Vagina (tissue), 2 donors: Measurements from ENCODE around the gene MCCC1.

Experiments used
- POLR2A ChIP-seq, 2 donors: fragments of 450-650 bp; IDR thresholded peaks; one replicate each; pipeline ENCODE4 v1.6.1; 2017; ENCODE audit warnings: antibody characterized with exemption in 2 of 2, mild to moderate bottlenecking in 2 of 2, moderate library complexity in 2 of 2
- POLR2AphosphoS5 ChIP-seq, 2 donors: sonication (generic); formaldehyde crosslinking; IDR thresholded peaks; one replicate each; pipeline ENCODE4 v1.9.0; 2017; ENCODE audit warnings: antibody characterized with exemption in 2 of 2, mild to moderate bottlenecking in 2 of 2, low read depth in 1 of 2; ENCODE audit not compliant: insufficient read depth in 1 of 2
- TF ChIP-seq, protein P1 (sequence below), 3 experiments: fragments of 450-650 bp in 2 of 3; fragments of 200-600 bp in 1 of 3; sonication (generic) in 1 of 3; IDR thresholded peaks; one replicate each; pipeline ENCODE4 v1.5.1; 2017 to 2019; ENCODE audit warnings: antibody characterized with exemption in 3 of 3, mild to moderate bottlenecking in 2 of 3, moderate library complexity in 2 of 3

DNA sequence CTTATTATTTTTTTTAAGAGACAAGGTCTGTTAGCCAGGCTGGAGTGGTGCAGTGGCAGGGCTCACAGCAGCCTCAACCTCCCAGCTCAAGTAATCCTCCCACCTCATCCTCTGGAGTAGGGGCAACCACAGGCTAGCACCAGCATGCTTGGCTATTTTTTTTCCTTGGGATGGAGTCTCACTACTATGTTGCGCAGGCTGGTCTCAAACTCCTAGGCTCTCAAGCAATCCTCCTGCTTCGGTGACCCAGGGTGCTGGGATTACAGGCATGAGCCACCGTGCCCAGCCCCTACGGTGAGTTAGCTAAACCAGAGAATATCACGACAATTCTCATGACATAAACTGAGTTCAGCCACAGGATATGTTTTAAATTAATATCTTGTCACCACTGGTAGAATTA lies 120.9 kb downstream of the MCCC1 start:
- TF ChIP-seq, protein P1, sequence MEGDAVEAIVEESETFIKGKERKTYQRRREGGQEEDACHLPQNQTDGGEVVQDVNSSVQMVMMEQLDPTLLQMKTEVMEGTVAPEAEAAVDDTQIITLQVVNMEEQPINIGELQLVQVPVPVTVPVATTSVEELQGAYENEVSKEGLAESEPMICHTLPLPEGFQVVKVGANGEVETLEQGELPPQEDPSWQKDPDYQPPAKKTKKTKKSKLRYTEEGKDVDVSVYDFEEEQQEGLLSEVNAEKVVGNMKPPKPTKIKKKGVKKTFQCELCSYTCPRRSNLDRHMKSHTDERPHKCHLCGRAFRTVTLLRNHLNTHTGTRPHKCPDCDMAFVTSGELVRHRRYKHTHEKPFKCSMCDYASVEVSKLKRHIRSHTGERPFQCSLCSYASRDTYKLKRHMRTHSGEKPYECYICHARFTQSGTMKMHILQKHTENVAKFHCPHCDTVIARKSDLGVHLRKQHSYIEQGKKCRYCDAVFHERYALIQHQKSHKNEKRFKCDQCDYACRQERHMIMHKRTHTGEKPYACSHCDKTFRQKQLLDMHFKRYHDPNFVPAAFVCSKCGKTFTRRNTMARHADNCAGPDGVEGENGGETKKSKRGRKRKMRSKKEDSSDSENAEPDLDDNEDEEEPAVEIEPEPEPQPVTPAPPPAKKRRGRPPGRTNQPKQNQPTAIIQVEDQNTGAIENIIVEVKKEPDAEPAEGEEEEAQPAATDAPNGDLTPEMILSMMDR (IDR thresholded peaks at IDR 0.05): no peak
- TF ChIP-seq POLR2A (IDR thresholded peaks at IDR 0.05) (no peak), POLR2AphosphoS5 (IDR thresholded peaks at IDR 0.05; ENCODE audit: insufficient read depth in 1 of 2, low read depth in 1 of 2) (no peak)
